OCI-LY3 (cell line): ENCODE results near the gene CDH3.

Source experiments
- H2AFZ ChIP-seq: fragments of 200-600, 300-600 bp; shearing (Covaris generic); 2 replicates; pipeline ENCODE4 v1.6.0; 2014; ENCODE audit warnings: antibody characterized with exemption, low read depth, low read length
- H3K27ac ChIP-seq: fragments of 200-600, 300-600 bp; sonication (generic); 2 replicates; pipeline ENCODE4 v1.5.1; 2014; ENCODE audit warnings: mild to moderate bottlenecking, low read length, moderate library complexity, mixed read lengths
- H3K27me3 ChIP-seq: fragments of 200-600, 300-600 bp; sonication (generic); 2 replicates; pipeline ENCODE4 v1.6.1; 2014; ENCODE audit warnings: low read depth, low read length, mixed read lengths
- H3K36me3 ChIP-seq: fragments of 200-600, 300-600 bp; sonication (generic); replicated peaks from 2 replicates; pipeline ENCODE3; 2014; ENCODE audit warnings: low read depth, low read length, mixed read lengths
- H3K4me1 ChIP-seq: fragments of 300-600, 200-600 bp; sonication (generic); 2 replicates; pipeline ENCODE4 v1.6.1; 2014; ENCODE audit warnings: low read length, mixed read lengths
- H3K4me2 ChIP-seq: fragments of 200-600, 300-600 bp; sonication (generic); 2 replicates; pipeline ENCODE4 v1.6.1; 2014; ENCODE audit warnings: low read length, mixed read lengths
- H3K4me3 ChIP-seq: fragments of 300-600, 200-600 bp; sonication (generic); 2 replicates; pipeline ENCODE4 v1.5.1; 2014; ENCODE audit warnings: antibody characterized with exemption, mild to moderate bottlenecking, low read length, moderate library complexity
- H3K79me2 ChIP-seq: fragments of 300-600, 200-600 bp; shearing (Covaris generic); 2 replicates; pipeline ENCODE4 v1.6.1; 2014; ENCODE audit warnings: mild to moderate bottlenecking, low read length, mixed read lengths
- H3K9ac ChIP-seq: fragments of 300-600, 200-600 bp; shearing (Covaris generic); 2 replicates; pipeline ENCODE4 v1.6.0; 2014; ENCODE audit warnings: mild to moderate bottlenecking, low read length, moderate library complexity
- H3K9me3 ChIP-seq: fragments of 200-600, 300-600 bp; shearing (Covaris generic); 2 replicates; pipeline ENCODE4 v1.6.1; 2014; ENCODE audit warnings: low read length, mixed read lengths; ENCODE audit not compliant: insufficient read depth
- H4K20me1 ChIP-seq: fragments of 200-600, 300-600 bp; sonication (generic); 2 replicates; pipeline ENCODE4 v1.6.1; 2016; ENCODE audit warnings: low read length, mixed read lengths; ENCODE audit not compliant: insufficient read depth
- EZH2phosphoT487 ChIP-seq: fragments of 200-600 bp; shearing (Covaris generic); IDR thresholded peaks from 2 replicates; pipeline ENCODE4 v1.6.1; 2018; ENCODE audit warnings: antibody characterized with exemption, mixed run types, low read depth
- TF ChIP-seq, protein P1 (sequence below): fragments of 200-600, 300-600 bp; sonication (generic); IDR thresholded peaks from 2 replicates; pipeline ENCODE4 v1.5.1; 2014; ENCODE audit warnings: antibody characterized with exemption, low read length, low read depth

CDH3 gene

GRCh38 chr16:68644715-68645493 lies at the start of gene CDH3:
CDH3 (plus strand) TSS chr16:68645310; CDS start chr16:68645380, 70 bp downstream.
- Histone ChIP-seq H3K79me2 (no peaks in the 10 kb centered on the region), H3K27me3 (no peaks in the 10 kb centered on the region), H3K9me3 (no peaks in the 10 kb centered on the region), H3K4me3 (no peak within 1 kb of the TSS), H3K9ac (no peak within 1 kb of the TSS), H2AFZ (no peak within 1 kb of the TSS), H4K20me1 (no peaks in the 10 kb centered on the region), H3K36me3 (no peaks in the 10 kb centered on the region), H3K27ac (no peak within 1 kb of the TSS), H3K4me1 (no peaks in the 10 kb centered on the region), H3K4me2 (no peak within 1 kb of the TSS)
- TF ChIP-seq EZH2phosphoT487, result no peak
- TF ChIP-seq, protein P1, sequence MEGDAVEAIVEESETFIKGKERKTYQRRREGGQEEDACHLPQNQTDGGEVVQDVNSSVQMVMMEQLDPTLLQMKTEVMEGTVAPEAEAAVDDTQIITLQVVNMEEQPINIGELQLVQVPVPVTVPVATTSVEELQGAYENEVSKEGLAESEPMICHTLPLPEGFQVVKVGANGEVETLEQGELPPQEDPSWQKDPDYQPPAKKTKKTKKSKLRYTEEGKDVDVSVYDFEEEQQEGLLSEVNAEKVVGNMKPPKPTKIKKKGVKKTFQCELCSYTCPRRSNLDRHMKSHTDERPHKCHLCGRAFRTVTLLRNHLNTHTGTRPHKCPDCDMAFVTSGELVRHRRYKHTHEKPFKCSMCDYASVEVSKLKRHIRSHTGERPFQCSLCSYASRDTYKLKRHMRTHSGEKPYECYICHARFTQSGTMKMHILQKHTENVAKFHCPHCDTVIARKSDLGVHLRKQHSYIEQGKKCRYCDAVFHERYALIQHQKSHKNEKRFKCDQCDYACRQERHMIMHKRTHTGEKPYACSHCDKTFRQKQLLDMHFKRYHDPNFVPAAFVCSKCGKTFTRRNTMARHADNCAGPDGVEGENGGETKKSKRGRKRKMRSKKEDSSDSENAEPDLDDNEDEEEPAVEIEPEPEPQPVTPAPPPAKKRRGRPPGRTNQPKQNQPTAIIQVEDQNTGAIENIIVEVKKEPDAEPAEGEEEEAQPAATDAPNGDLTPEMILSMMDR, result no peak

GRCh38 chr16:68596266-68596665 lies 48.8 kb upstream of the CDH3 start:
- Histone ChIP-seq H3K36me3 (no peaks in the 10 kb centered on the region), H3K9ac (no peak overlapping the region), H4K20me1 (no peaks in the 10 kb centered on the region), H3K27me3 (no peaks in the 10 kb centered on the region), H3K79me2 (no peaks in the 10 kb centered on the region), H2AFZ (no peak overlapping the region), H3K9me3 (no peaks in the 10 kb centered on the region), H3K4me2 (no peak overlapping the region), H3K27ac (no peak overlapping the region), H3K4me1 (no peaks in the 10 kb centered on the region), H3K4me3 (no peak overlapping the region)
- TF ChIP-seq, protein P1, result no peak

- TF ChIP-seq EZH2phosphoT487, result no peak
- TF ChIP-seq, protein P1, result no peak
- H3K4me2 ChIP-seq, result no peak overlapping the region
- H3K79me2 ChIP-seq, result no peaks in the 10 kb centered on the region
- H4K20me1 ChIP-seq, result no peaks in the 10 kb centered on the region
- no peak overlapping the region for H3K27ac ChIP-seq
- H3K9me3 ChIP-seq, result no peaks in the 10 kb centered on the region
- H3K9ac ChIP-seq, result no peak overlapping the region
- no peaks in the 10 kb centered on the region for H3K4me1 ChIP-seq
- no peaks in the 10 kb centered on the region for H3K27me3 ChIP-seq
- no peak overlapping the region for H3K4me3 ChIP-seq
- no peak overlapping the region for H2AFZ ChIP-seq
- no peaks in the 10 kb centered on the region for H3K36me3 ChIP-seq
Observed at GRCh38 chr16:68599586-68599985, 45.5 kb upstream of the CDH3 start.

DNA sequence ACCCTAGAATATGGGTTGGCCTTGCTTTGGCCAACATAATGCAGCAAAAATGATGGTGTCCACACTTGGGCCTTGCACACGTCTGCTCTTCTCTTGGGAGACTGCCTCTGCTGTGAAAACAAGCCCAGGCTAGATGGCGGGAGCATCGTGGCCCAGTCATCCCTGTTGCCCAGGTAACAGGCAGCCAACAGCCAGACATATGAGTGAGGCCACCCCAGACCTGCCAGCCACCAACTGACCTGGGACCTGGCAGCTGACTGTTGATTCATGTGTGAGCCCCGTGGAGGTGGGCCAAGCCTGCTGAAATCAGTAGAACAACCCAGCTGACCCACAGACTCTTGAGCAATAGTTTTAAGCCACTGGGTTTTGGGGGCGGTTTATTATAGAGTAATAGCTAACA lies 39.4 kb upstream of the CDH3 start:
- H3K27ac ChIP-seq, result no peak overlapping the region
- H3K4me2 ChIP-seq, result no peak overlapping the region
- H3K36me3 ChIP-seq, result no peaks in the 10 kb centered on the region
- no peaks in the 10 kb centered on the region for H3K27me3 ChIP-seq
- no peaks in the 10 kb centered on the region for H3K79me2 ChIP-seq
- H3K9ac ChIP-seq, result no peak overlapping the region
- H3K9me3 ChIP-seq, result no peaks in the 10 kb centered on the region
- H2AFZ ChIP-seq, result no peak overlapping the region
- no peaks in the 10 kb centered on the region for H4K20me1 ChIP-seq
- no peak overlapping the region for H3K4me3 ChIP-seq
- TF ChIP-seq, protein P1, result no peak
- no peak for TF ChIP-seq EZH2phosphoT487
- H3K4me1 ChIP-seq, result no peaks in the 10 kb centered on the region
